T-helper 1 cell (primary cell): Measurements from ENCODE around the gene PDK2.

ENCODE experiments used
- DNase-seq, 5 donors: peaks; one replicate each; pipeline ENCODE4 v3.0.0-alpha.2; 2012 to 2020

PDK2 gene

DNA sequence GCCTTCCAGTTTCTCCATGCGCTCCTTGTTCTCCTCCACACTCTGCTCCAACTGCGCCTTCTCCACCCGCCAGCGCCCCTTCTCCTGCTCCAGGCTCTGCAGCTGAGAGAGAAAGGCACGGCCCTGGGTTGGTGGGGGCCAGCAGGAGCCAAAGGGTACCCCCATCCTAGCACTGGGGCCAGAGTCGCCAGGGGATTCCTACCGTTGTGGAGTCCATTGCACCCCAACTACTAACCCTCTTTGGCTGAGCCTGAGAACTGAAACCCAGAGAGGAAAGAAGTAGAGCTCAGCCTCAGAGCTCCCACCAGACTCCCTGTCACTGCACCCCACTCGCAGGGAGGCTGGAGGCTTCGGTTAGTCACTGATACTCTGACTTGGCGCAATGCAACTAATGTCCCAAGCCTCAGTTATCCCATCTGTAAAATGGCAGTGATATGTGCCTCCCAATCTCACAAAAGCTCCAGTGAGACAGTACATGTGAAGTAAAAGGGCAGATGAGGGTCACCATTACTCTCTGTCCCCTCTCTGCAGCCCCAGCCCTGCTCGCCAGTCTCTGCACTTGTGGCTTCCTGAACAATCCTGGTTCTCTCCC, 41.0 kb downstream of the PDK2 start:
- no peak for DNase-seq

DNA sequence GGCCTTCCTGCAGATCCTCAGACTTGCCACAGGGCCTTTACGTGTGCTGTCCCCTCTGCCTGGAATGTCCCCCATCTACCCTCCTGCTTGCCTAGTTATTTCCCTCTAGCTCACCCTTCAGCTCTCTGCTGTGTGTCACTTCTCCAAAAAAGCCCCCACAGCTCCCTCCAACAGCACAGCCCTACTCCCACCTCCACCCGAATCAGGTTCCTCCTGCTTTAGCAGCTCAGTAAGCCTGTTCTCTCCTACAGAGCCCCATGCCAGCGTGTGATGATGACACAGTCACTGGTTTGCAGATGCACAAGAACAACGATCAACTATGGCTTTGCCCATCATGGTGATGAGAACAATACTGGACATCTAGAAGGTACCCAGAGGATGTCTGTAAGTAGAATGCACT, 41.9 kb downstream of the PDK2 start:
- no peak for DNase-seq

- DNase-seq = no peak
These were observed 44.1 kb downstream of the PDK2 start for GRCh38 chr17:50139185-50139783.

- peak; percentile 57 to 79 (median 69) for DNase-seq
These were observed 45.1 kb downstream of the PDK2 start for GRCh38 chr17:50139950-50140885.

GRCh38 chr17:50141026-50141744, 46.0 kb downstream of the PDK2 start:
- no peak for DNase-seq

GRCh38 chr17:50141745-50142110, 46.6 kb downstream of the PDK2 start:
- no peak for DNase-seq

GRCh38 chr17:50143461-50144176, 48.5 kb downstream of the PDK2 start:
- DNase-seq = no peak

GRCh38 chr17:50144355-50144754, 49.2 kb downstream of the PDK2 start:
- no peak for DNase-seq

GRCh38 chr17:50144845-50145531, 49.8 kb downstream of the PDK2 start:
- no peak for DNase-seq

- no peak for DNase-seq
These were observed 50.5 kb downstream of the PDK2 start for GRCh38 chr17:50145532-50146229.

GRCh38 chr17:50146230-50146926, 51.2 kb downstream of the PDK2 start:
- no peak for DNase-seq

- no peak for DNase-seq
These were observed 51.9 kb downstream of the PDK2 start for GRCh38 chr17:50146927-50147665.

DNA sequence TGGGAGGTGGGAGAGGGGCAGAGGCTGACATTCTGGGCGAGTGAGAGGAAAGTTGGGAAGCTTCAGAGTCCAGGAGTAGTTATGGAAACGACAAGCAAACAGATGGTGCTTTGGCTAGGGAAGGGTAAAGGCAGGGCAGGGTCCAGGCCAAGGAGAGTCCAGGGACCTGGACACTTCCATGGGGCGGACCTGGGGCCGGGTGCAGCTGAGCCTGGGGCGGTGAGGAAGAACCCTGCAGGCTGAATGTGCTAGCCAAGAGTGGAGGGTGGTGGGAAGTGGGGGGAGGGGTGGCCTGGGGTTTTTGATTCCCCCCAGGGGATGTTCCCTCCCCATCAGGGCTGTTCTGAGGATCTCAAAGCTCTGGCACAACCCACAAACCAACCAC, 52.7 kb downstream of the PDK2 start:
- no peak for DNase-seq

DNA sequence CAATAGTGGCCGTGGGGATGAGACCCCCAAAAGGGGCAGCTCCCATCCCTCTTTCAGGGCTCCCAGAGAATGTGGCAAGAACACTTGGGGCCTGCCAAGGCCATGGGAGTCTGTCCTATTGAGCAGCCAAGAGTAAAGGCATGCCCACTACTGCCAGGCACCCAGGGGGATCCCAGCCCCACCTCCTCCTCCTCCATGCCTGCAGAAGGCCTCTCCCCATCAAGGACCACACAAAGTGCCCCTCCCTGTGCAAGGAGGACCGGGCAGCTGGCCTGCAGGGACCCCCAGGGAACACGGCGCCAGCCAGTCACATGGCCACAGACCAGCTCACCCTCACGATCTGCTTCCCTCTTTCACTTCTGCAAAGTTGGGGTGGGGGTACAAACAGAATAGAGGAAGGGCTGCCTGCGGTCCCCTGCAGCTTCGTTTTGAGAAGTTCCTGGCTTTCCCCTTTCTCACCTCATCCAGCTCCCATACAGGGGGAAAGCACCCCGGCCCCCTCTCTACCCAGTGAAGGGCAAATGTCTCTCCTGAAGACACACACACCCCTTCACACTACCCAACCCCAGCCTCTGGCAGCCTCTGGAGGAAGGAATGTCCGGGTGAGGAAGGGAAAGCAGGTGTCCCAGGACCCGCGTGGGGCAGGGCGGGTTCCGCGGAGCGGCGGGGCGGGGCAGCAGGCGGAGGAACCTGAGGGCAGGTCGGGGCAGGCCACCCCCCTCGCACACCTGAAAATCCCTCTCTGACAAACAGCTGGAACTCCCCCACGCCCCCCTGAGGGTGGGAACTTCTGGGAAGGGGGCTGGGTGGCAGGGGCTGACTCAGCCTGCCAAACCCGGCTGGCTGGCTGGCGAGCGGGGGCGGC, 53.3 kb downstream of the PDK2 start:
- DNase-seq = peak in 4 of 5 donors; percentile 56 to 69 (median 57)

GRCh38 chr17:50149091-50149416, 53.9 kb downstream of the PDK2 start:
- DNase-seq = peak in 1 of 5 donors; percentile 18

- peak in 4 of 5 donors; percentile 40 to 67 (median 59) for DNase-seq
These were observed 54.5 kb downstream of the PDK2 start for GRCh38 chr17:50149417-50150353.

- DNase-seq = no peak
These were observed 55.3 kb downstream of the PDK2 start, which contains the start of gene PPP1R9B for GRCh38 chr17:50150354-50151040. Gene PPP1R9B, minus strand, starts transcription at chr17:50150677. Its CDS starts 164 bp downstream, at chr17:50150513.
